Right cardiac atrium (tissue), 5 donors: Measurements from ENCODE around the gene IGFBP7. TPM values are rescaled to one million over a fixed set of nuclear protein-coding genes. Genes with fewer than 3 reads are reported as not detected.
"Not testable (repeated sequence)": the region's sequence is repeated elsewhere in the genome, so short reads cannot be mapped to it uniquely, and the experiment has no call there.

ENCODE experiments used
- ATAC-seq, 2 donors: fragments of 200-7000 bp; cut with Tn5 transposase; one replicate each; pipeline versions ENCODE4 v1.8.0 to v1.9.1; 2020; ENCODE audit warnings: moderate library complexity in 2 of 2, mild to moderate bottlenecking in 1 of 2
- DNase-seq, 3 donors: peaks; one replicate each; pipeline ENCODE4 v3.0.0-alpha.2; 2020
- H3K27ac ChIP-seq: one replicate; pipeline ENCODE4 v1.5.1; 2013; ENCODE audit warnings: mild to moderate bottlenecking, low read length, control low read depth, moderate library complexity
- H3K27me3 ChIP-seq: one replicate; pipeline ENCODE4 v1.6.1; 2013; ENCODE audit not compliant: control insufficient read depth, insufficient read depth
- H3K4me1 ChIP-seq: one replicate; pipeline ENCODE4 v1.6.1; 2013; ENCODE audit warnings: low read length; ENCODE audit not compliant: control insufficient read depth, insufficient read depth
- H3K4me3 ChIP-seq: one replicate; pipeline ENCODE4 v1.5.1; 2013; ENCODE audit warnings: low read length, control low read depth
- H3K9me3 ChIP-seq: one replicate; pipeline ENCODE4 v1.6.1; 2013; ENCODE audit warnings: low read length; ENCODE audit not compliant: control insufficient read depth
- WGBS: extraction: QIAGEN DNeasy Blood & Tissue Kit; methylation state at CpG from one replicate; pipeline ENCODE4 v1.1.7; 2013; 5-methylcytosine and 5-hydroxymethylcytosine counted together
- intact Hi-C, 4 donors: fragments of 100-400 bp; cut with DNase I; formaldehyde crosslinking; loops; one replicate each; pipeline versions ENCODE4 v1.11.0 to v1.14.0; 2022 to 2023
- polyA plus RNA-seq: library from polyadenylated mRNA; stranded (reverse); fragments of 200-250 nt; gene quantifications from one replicate; pipeline ENCODE4 v1.2.3, GENCODE V29; 2013
- total RNA-seq, 4 donors: library from RNA; stranded (reverse); fragmentation: NEBNext Ultra II Directional; extraction: Animal tissue kit (Norgen Biotek cat#: 25700); gene quantifications; one replicate each; pipeline ENCODE4 v1.2.1, GENCODE V29; 2021
- donor health status: healthy with polysubstance abuse.
- donor health status: DM: no; HTN: yes; CAD: no.
- donor health status: DM: no; HTN: no; CAD: no.
- donor health status: DM: no; HTN: yes; CAD: no; lungs with severe emphysema.
- donor health status: DM: yes; HTN: yes; CAD: no.

Gene IGFBP7
- total and polyA plus RNA-seq, 5 donors: 809 to 983 (median 852) TPM

- Histone ChIP-seq H3K4me3 (no peak overlapping the region), H3K4me1 (peaks cover 26% of the 10 kb centered on the region), H3K27ac (no peak overlapping the region), H3K9me3 (no peaks in the 10 kb centered on the region), H3K27me3 (no peaks in the 10 kb centered on the region)
- 78% methylated on average over 2 of the region's 2 CpGs for WGBS
- DNase-seq (no peak), ATAC-seq (no peak)
- intact Hi-C loops: no loop called here
Measured at GRCh38 chr4:57070461-57070860, 39.7 kb downstream of the IGFBP7 start.

DNA sequence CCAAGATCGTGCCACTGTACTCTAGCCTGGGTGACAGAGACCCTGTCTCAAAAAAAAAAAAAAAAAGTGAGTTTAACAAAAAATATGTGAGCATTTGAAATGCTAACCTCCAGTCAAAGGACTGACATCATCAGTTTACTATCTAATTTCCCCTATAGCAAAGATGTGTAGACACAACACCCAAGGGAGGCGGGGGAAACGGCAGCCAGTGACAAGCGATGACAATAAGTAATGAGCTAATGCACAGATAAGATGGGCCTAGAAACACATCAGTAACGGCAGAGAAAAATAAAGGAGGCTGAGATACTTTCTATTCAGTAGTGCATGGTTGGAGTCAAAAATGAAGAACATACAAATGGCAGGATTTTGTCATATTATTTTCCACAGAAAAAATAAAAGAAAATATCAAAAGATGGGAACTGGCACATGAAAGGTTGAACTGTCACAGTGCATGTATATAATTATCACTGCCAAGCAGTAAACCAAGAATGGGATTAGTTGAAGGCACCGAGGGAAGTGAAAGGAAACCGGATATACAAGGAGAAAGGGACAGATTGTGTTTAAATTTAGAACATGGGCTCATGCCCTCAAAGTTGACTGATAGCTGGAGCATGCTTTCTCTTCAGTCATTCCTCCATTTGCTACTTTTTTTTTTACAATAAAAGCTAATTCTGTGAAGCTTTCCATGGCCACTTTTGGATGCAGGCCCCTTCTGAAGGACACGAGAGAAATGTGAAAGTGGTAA lies 41.8 kb downstream of the IGFBP7 start:
- Histone ChIP-seq H3K4me3 (no peak overlapping the region), H3K9me3 (no peaks in the 10 kb centered on the region), H3K4me1 (peaks cover 28% of the 10 kb centered on the region), H3K27me3 (no peaks in the 10 kb centered on the region), H3K27ac (peak overlapping the region; percentile 72)
- intact Hi-C loops: no loop called here
- ATAC-seq (no peak), DNase-seq (no peak)
- WGBS: 39% methylated on average over 8 of the region's 8 CpGs

DNA sequence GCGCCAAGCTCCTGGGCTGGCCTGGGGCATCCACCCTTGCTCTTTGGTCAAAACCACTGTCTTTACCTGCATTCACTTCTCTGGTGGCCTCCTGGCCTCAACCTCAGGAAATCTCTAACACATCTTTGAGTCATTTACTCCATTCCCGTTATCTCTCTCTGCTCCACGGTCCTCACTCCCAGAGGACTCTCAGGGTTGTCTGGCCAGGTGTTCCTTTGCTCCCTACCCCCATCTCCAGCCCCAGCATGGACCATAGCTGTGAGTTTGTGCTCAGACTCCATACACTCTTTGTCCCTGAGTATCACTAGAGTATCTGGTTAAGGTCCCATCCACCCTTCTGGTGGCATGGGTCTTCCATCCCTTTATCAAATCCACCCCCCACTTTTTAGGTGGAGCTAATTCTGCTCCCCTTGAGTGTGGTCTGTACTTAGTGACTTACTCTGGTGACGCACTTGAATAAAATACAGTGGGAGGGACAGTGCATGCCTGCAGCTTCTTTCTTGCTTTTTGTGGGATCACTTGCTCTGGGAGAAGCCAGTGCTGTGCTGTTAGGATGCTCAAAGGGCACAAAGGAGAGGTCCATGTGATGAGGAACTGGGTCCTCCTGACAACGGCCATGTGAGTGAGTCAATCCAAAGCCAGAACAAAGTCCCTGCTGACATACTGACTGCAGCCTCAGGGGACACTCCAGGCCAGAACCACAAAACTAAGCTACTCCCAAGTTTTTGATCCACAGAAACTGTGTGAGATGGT lies 44.3 kb downstream of the IGFBP7 start:
- Histone ChIP-seq H3K4me1 (peaks cover 23% of the 10 kb centered on the region), H3K27me3 (no peaks in the 10 kb centered on the region), H3K27ac (peak overlapping the region; percentile 83), H3K4me3 (no peak overlapping the region), H3K9me3 (no peaks in the 10 kb centered on the region)
- peak in 1 of 2 donors; percentile 27 for ATAC-seq
- DNase-seq: peak in 1 of 3 donors; percentile 28
- intact Hi-C loops: no loop called here
- 61% methylated on average over 5 of the region's 5 CpGs for WGBS

GRCh38 chr4:57064811-57065711 lies 45.1 kb downstream of the IGFBP7 start:
- DNase-seq (peak; percentile 69 to 86 (median 82)), ATAC-seq (peak; percentile 80 to 88)
- intact Hi-C loops: no loop called here
- H3K27me3 ChIP-seq: no peaks in the 10 kb centered on the region
- H3K27ac ChIP-seq: peak overlapping the region; percentile 83
- WGBS: 48% methylated on average over 20 of the region's 20 CpGs
- H3K4me3 ChIP-seq: no peak overlapping the region
- peaks cover 23% of the 10 kb centered on the region for H3K4me1 ChIP-seq
- H3K9me3 ChIP-seq: no peaks in the 10 kb centered on the region

DNA sequence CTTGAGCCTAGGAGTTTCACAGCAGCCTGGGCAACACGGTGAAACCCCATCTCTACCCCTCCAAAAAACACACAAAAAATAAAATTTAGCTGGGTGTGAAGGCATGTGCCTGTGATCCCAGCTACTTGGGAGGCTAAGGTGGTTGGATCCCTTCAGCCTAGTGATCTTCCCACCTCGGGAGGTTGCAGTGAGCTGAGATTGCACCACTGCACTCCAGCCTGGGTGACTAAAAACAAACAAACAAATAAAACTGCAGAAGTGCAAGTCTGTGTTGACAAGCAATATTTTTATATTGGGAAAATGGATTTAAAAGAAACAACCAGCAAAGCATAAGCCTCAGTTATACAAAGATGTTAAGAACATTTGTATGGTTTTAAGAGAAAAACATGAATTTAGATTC lies 46.1 kb downstream of the IGFBP7 start:
- intact Hi-C loops: no loop called here
- peaks cover 20% of the 10 kb centered on the region for H3K4me1 ChIP-seq

GRCh38 chr4:57063518-57063917 lies 46.7 kb downstream of the IGFBP7 start:
- intact Hi-C loops: no loop called here
- Histone ChIP-seq H3K27me3 (no peaks in the 10 kb centered on the region), H3K27ac (no peak overlapping the region), H3K9me3 (no peaks in the 10 kb centered on the region), H3K4me1 (peaks cover 16% of the 10 kb centered on the region), H3K4me3 (no peak overlapping the region)
- WGBS: 77% methylated on average over 1 of the region's 1 CpG
- ATAC-seq (no peak), DNase-seq (no peak)

More for the DNA sequence above, 46.1 kb downstream of the IGFBP7 start:
- no peak for ATAC-seq
- Histone ChIP-seq H3K4me3 (no peak overlapping the region), H3K27me3 (no peaks in the 10 kb centered on the region), H3K9me3 (no peaks in the 10 kb centered on the region), H3K27ac (peak overlapping the region; percentile 17)
- no peak for DNase-seq
- 62% methylated on average over 2 of the region's 2 CpGs for WGBS

- 54% methylated on average over 5 of the region's 5 CpGs for WGBS
- no peaks in the 10 kb centered on the region for H3K27me3 ChIP-seq
- H3K4me1 ChIP-seq: peaks cover 20% of the 10 kb centered on the region
- intact Hi-C loops: no loop called here
- peak in 1 of 2 donors; percentile 14 for ATAC-seq
- H3K4me3 ChIP-seq: no peak overlapping the region
- H3K27ac ChIP-seq: no peak overlapping the region
- H3K9me3 ChIP-seq: no peaks in the 10 kb centered on the region
- no peak for DNase-seq
Measured at GRCh38 chr4:57061395-57061794, 48.8 kb downstream of the IGFBP7 start.

GRCh38 chr4:57060717-57061067 lies 49.5 kb downstream of the IGFBP7 start:
- H3K4me3 ChIP-seq, ATAC-seq, H3K27me3 ChIP-seq, intact Hi-C loops, H3K27ac ChIP-seq, H3K9me3 ChIP-seq: not testable (repeated sequence)
- H3K4me1 ChIP-seq: peaks cover 17% of the 10 kb centered on the region
- WGBS: 78% methylated on average over 6 of the region's 6 CpGs
- DNase-seq: peak in 1 of 3 donors; percentile 30

DNA sequence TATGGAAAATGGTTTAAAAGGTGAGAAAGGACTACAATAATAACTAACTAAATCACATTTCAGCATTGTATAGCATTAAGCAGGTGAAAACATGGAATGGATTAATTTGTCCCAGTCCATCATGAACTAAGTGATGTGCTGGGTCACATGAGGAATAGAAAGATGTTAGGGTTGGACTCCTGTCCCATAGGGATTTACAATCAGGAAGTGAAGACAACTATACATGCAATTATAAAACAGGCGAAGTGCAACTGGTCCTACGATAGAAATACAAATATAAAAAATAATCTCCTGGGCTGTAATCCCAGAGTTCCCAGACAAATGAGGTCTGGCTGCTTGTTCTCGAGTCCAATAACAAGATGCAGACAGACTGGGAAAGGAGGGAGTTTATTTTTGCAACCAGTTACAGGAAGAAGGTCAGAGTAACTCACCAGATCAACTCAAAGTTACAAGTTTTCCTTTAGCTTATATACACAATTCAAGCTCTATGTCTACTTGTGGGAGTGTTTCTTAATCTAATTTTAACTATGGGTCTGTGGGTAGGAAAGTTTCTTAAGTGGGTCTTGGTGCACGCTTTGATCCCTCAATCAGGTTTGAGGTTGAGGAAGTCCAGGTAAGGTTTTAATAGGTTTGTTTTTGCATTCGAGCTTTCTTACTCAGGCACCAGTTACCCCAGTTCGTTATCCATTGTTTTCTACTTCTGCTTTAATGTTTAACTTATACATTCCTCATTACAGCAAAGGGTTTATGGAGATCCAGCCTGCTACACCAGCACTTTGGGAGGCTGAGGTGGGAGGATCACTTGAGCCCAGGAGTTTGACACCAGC lies 50.1 kb downstream of the IGFBP7 start:
- WGBS: 59% methylated on average over 6 of the region's 6 CpGs
- no peaks in the 10 kb centered on the region for H3K27me3 ChIP-seq
- intact Hi-C loops: no loop called here
- ATAC-seq: no peak
- no peak overlapping the region for H3K4me3 ChIP-seq
- H3K27ac ChIP-seq: no peak overlapping the region
- DNase-seq: no peak
- H3K4me1 ChIP-seq: peaks cover 15% of the 10 kb centered on the region
- H3K9me3 ChIP-seq: no peaks in the 10 kb centered on the region

GRCh38 chr4:57055886-57056285 lies 54.3 kb downstream of the IGFBP7 start:
- DNase-seq: peak; percentile 71 to 89 (median 85)

More at GRCh38 chr4:57055886-57056285, 54.3 kb downstream of the IGFBP7 start:
- Histone ChIP-seq H3K27ac (peak overlapping the region; percentile 71), H3K27me3 (no peaks in the 10 kb centered on the region), H3K9me3 (no peaks in the 10 kb centered on the region), H3K4me1 (peaks cover 10% of the 10 kb centered on the region), H3K4me3 (no peak overlapping the region)
- ATAC-seq: peak; percentile 80 to 84
- 39% methylated on average over 14 of the region's 14 CpGs for WGBS
- intact Hi-C loops: no loop called here
